WERI-Rb-1 (cell line): ENCODE data around the gene CLTC.

ENCODE experiments used
- DNase-seq: peaks from one replicate; pipeline ENCODE4 v3.0.0-alpha.2; 2020
- H3K27ac ChIP-seq: fragments of 250-450 bp; sonication (Bioruptor Pico); 2 replicates; pipeline ENCODE4 v1.5.1; 2020; ENCODE audit warnings: mild to moderate bottlenecking, moderate library complexity
- H3K27me3 ChIP-seq: fragments of 250-450 bp; sonication (Bioruptor Pico); 2 replicates; pipeline ENCODE4 v1.5.1; 2021; ENCODE audit warnings: mild to moderate bottlenecking, low read depth, moderate library complexity; ENCODE audit not compliant: insufficient read depth, severe bottlenecking
- H3K36me3 ChIP-seq: fragments of 250-450 bp; sonication (Bioruptor Pico); 2 replicates; pipeline ENCODE4 v1.5.1; 2020; ENCODE audit warnings: mild to moderate bottlenecking, moderate library complexity
- H3K4me3 ChIP-seq: 2 replicates; pipeline ENCODE4 v1.5.1; 2011; ENCODE audit warnings: low read depth, mild to moderate bottlenecking, control low read depth, low read length
- H3K9me3 ChIP-seq: fragments of 250-450 bp; sonication (Bioruptor Pico); 2 replicates; pipeline ENCODE4 v1.5.1; 2021; ENCODE audit warnings: mild to moderate bottlenecking, moderate library complexity; ENCODE audit not compliant: severe bottlenecking
- TF ChIP-seq, protein P1 (sequence below): IDR thresholded peaks from 2 replicates; pipeline ENCODE4 v1.5.1; 2011; ENCODE audit warnings: low read depth, mild to moderate bottlenecking, control low read depth, inconsistent platforms, low read length

CLTC gene

DNA sequence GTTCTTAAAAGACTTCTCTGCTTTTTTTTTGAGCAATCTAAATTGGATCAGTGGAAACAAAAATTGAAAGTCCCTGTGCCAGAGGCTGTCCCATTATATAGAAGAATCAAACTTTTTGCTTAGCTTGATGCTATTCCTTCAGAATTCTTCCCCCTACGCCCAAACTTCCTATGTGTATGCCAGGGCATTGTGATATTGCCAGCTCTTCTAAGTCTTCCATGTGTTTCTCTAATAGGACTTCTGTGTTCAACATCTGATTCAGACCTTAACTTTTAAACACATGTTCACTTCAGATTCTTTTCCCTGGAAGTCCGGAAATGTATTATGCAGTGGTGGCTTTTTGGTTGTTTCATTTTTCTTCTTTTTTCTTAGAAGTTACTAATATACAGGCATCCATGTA is 68.8 kb downstream of the CLTC start:
- Histone ChIP-seq H3K27me3 (no peaks in the 10 kb centered on the region), H3K36me3 (peaks cover 95% of the 10 kb centered on the region), H3K9me3 (no peaks in the 10 kb centered on the region), H3K27ac (no peak overlapping the region), H3K4me3 (no peak overlapping the region)
- TF ChIP-seq, protein P1, sequence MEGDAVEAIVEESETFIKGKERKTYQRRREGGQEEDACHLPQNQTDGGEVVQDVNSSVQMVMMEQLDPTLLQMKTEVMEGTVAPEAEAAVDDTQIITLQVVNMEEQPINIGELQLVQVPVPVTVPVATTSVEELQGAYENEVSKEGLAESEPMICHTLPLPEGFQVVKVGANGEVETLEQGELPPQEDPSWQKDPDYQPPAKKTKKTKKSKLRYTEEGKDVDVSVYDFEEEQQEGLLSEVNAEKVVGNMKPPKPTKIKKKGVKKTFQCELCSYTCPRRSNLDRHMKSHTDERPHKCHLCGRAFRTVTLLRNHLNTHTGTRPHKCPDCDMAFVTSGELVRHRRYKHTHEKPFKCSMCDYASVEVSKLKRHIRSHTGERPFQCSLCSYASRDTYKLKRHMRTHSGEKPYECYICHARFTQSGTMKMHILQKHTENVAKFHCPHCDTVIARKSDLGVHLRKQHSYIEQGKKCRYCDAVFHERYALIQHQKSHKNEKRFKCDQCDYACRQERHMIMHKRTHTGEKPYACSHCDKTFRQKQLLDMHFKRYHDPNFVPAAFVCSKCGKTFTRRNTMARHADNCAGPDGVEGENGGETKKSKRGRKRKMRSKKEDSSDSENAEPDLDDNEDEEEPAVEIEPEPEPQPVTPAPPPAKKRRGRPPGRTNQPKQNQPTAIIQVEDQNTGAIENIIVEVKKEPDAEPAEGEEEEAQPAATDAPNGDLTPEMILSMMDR = no peak
- no peak for DNase-seq

DNA sequence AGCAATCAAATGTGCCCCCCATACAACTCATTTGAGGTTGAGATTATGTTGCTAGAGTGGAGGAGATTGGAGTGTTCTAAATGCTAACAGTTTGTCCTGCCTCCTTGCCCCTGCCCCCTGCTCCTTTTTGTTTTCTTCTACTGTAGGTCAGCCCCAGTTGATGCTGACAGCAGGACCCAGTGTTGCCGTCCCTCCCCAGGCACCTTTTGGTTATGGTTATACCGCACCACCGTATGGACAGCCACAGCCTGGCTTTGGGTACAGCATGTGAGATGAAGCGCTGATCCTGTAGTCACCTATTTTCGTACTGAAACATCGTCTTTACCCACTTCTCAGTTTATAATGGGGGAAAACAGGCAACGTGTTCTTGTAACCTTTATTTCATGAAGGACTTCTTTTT is 73.9 kb downstream of the CLTC start:
- H3K36me3 ChIP-seq = peaks cover 94% of the 10 kb centered on the region
- TF ChIP-seq, protein P1 = no peak
- no peaks in the 10 kb centered on the region for H3K9me3 ChIP-seq
- no peaks in the 10 kb centered on the region for H3K27me3 ChIP-seq
- H3K27ac ChIP-seq = no peak overlapping the region
- DNase-seq = no peak
- H3K4me3 ChIP-seq = no peak overlapping the region

DNA sequence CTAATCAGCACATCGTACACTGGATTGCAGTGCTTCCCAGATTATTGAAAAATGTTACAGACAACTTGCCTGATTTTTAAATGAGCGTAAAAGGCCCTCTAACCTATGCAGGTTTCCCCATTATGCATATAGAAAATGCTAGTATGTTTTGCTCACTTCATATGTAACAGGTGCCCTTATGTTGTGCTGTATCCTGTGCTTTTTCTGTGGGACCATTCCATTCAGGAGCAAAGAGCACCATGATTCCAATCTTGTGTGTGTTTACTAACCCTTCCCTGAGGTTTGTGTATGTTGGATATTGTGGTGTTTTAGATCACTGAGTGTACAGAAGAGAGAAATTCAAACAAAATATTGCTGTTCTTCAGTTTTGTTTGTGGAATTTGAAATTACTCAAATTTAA is 74.6 kb downstream of the CLTC start:
- no peak for DNase-seq
- Histone ChIP-seq H3K27ac (no peak overlapping the region), H3K36me3 (peaks cover 94% of the 10 kb centered on the region), H3K9me3 (no peaks in the 10 kb centered on the region), H3K27me3 (no peaks in the 10 kb centered on the region), H3K4me3 (no peak overlapping the region)
- TF ChIP-seq, protein P1 = no peak

DNA sequence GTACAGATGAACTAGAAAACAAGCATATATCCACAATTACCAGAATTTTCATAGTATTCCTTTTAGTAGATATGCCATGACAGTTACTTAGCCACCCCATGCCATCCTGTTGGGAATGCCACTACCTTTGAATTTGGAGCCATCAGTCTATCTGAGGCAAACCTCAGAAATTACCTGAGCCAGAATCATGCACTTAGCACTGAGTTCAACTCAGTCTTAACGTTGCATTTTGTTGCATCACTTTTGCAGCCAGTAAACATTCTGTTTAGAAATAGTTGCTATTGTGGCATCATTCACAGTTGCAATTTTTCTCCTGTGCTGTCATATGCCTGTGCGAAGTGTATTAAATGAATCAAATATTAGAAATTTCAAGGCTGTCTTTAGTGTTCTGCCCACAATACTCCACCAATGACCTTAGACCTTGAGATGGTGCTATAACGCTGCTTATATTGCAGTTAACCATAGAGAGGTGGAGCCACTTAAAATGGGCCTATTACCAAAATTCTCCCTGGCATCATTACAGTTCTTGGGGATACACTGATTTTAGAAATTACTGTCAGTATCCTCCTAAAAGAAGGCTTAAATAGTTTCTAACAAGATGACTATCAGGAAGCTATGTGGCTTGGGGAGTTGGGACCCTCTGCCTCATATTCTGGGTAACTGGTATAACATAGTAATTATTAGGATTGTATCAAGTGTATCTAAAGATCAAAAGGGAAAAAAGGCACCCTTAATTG is 76.4 kb downstream of the CLTC start:
- TF ChIP-seq, protein P1 = no peak
- no peaks in the 10 kb centered on the region for H3K27me3 ChIP-seq
- H3K36me3 ChIP-seq = peaks cover 88% of the 10 kb centered on the region
- H3K9me3 ChIP-seq = no peaks in the 10 kb centered on the region
- no peak overlapping the region for H3K4me3 ChIP-seq
- H3K27ac ChIP-seq = no peak overlapping the region
- DNase-seq = no peak

DNA sequence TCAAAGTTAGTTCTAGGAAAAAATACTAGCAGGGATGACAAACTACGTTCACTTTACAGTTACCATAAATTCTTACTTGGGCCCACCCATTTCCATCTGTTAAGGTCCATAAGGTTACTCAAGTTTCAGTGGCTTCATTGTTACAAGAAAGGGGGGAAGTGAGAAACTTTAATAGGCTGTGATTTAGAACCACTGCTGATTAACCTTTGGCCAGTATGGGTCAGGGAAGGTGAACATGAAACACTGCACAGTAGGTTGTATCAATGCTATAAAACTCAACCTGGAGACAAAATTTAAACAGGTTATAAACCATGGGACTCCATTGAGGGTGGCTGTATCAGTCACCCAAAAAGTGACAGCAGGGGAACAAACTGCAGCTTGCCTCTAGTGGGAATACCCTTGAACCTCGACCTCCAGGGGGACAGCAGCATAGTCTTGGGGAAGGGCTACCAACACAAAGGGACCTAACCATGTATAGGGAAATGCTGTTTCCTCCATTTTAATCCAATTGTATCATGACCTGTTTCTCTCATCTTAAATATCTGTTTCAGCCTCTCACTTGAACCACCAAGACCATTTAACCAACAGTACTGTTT is 77.1 kb downstream of the CLTC start:
- H3K36me3 ChIP-seq = peaks cover 87% of the 10 kb centered on the region
- no peak for DNase-seq
- H3K27ac ChIP-seq = no peak overlapping the region; the same call in 1 of the 2 replicates

More for the DNA sequence above, 77.1 kb downstream of the CLTC start:
- no peaks in the 10 kb centered on the region for H3K27me3 ChIP-seq
- H3K9me3 ChIP-seq = no peaks in the 10 kb centered on the region
- TF ChIP-seq, protein P1 = no peak
- no peak overlapping the region for H3K4me3 ChIP-seq
